GM19438 (cell line): ENCODE results near the gene UAP1.
A peak's percentile ranks its signal among the peaks of the same experiment; 100 is the strongest.

Experiments
- ATAC-seq: cut with Tn5 transposase; IDR thresholded peaks from one replicate; pipeline ENCODE4 v1.9.1; 2021; ENCODE audit warnings: low read depth; ENCODE audit not compliant: unreplicated experiment

Gene UAP1

GRCh38 chr1:162561616-162562469 is at the start of gene UAP1:
UAP1 (plus strand) TSS chr1:162561722; CDS start chr1:162566069, 4,347 bp downstream.
- peak; percentile 42 for ATAC-seq

GRCh38 chr1:162527314-162527713 is 34.2 kb upstream of the UAP1 start:
- no peak for ATAC-seq

- ATAC-seq: peak; percentile 99
Measured at GRCh38 chr1:162530307-162530987, 31.1 kb upstream of the UAP1 start.

- no peak for ATAC-seq
Measured at GRCh38 chr1:162530988-162531319, 30.6 kb upstream of the UAP1 start.

- no peak for ATAC-seq
Measured at GRCh38 chr1:162535501-162535900, 26.0 kb upstream of the UAP1 start.

GRCh38 chr1:162536511-162536910 is 25.0 kb upstream of the UAP1 start:
- no peak for ATAC-seq

- ATAC-seq: no peak
Measured at GRCh38 chr1:162537216-162537615, 24.3 kb upstream of the UAP1 start.

- ATAC-seq: no peak
Measured at GRCh38 chr1:162538815-162539431, 22.6 kb upstream of the UAP1 start.

GRCh38 chr1:162541619-162542141 is 19.8 kb upstream of the UAP1 start:
- no peak for ATAC-seq

- ATAC-seq: no peak
Measured at GRCh38 chr1:162543228-162543627, 18.3 kb upstream of the UAP1 start.

GRCh38 chr1:162548170-162548569 is 13.4 kb upstream of the UAP1 start:
- ATAC-seq: no peak

- ATAC-seq: no peak
Measured at GRCh38 chr1:162549001-162549400, 12.5 kb upstream of the UAP1 start.

GRCh38 chr1:162550925-162551324 is 10.6 kb upstream of the UAP1 start:
- no peak for ATAC-seq

GRCh38 chr1:162551969-162552683 is 9.4 kb upstream of the UAP1 start:
- no peak for ATAC-seq

GRCh38 chr1:162552684-162553252 is 8.8 kb upstream of the UAP1 start:
- no peak for ATAC-seq

GRCh38 chr1:162554258-162554657 is 7.3 kb upstream of the UAP1 start:
- ATAC-seq: no peak

GRCh38 chr1:162557536-162557935 is 4.0 kb upstream of the UAP1 start:
- ATAC-seq: no peak

GRCh38 chr1:162560303-162561036 is 1.1 kb upstream of the UAP1 start:
- ATAC-seq: no peak

- peak; percentile 87 for ATAC-seq
Measured at GRCh38 chr1:162561037-162561615, 396 bp upstream of the UAP1 start.
